DOHH2 (cell line): Measurements from ENCODE around the gene SLBP.

Experiments used
- EZH2phosphoT487 ChIP-seq: fragments of 200-600 bp; sonication (generic); IDR thresholded peaks from 2 replicates; pipeline ENCODE4 v1.6.1; 2017; ENCODE audit warnings: borderline replicate concordance, mild to moderate bottlenecking, antibody characterized with exemption, low read length, moderate library complexity, mixed read lengths
- TF ChIP-seq, protein P1 (sequence below): fragments of 200-600 bp; sonication (generic); IDR thresholded peaks from one replicate; pipeline ENCODE4 v1.5.1; 2014; ENCODE audit warnings: antibody characterized with exemption, mild to moderate bottlenecking, low read depth, low read length; ENCODE audit not compliant: poor library complexity, severe bottlenecking

DNA sequence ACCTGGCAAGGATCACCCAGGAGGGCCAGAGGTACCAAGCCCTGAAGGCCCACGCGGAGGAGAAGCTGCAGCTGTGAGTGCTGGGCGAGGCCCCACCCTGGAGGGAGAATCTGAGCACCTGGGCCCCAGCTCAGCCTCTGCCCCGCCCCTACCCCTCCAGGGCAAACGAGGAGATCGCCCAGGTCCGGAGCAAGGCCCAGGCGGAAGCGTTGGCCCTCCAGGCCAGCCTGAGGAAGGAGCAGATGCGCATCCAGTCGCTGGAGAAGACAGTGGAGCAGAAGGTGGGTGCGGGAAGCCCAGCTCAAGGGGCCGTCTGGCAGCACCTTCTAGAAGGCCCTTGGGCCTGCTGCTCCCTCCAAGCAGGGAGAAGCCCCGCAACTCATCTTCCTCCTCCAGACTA lies 32.4 kb upstream of the SLBP start:
- TF ChIP-seq, protein P1, sequence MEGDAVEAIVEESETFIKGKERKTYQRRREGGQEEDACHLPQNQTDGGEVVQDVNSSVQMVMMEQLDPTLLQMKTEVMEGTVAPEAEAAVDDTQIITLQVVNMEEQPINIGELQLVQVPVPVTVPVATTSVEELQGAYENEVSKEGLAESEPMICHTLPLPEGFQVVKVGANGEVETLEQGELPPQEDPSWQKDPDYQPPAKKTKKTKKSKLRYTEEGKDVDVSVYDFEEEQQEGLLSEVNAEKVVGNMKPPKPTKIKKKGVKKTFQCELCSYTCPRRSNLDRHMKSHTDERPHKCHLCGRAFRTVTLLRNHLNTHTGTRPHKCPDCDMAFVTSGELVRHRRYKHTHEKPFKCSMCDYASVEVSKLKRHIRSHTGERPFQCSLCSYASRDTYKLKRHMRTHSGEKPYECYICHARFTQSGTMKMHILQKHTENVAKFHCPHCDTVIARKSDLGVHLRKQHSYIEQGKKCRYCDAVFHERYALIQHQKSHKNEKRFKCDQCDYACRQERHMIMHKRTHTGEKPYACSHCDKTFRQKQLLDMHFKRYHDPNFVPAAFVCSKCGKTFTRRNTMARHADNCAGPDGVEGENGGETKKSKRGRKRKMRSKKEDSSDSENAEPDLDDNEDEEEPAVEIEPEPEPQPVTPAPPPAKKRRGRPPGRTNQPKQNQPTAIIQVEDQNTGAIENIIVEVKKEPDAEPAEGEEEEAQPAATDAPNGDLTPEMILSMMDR: no peak
- TF ChIP-seq EZH2phosphoT487: no peak
